ENCODE results near the gene GTF2B. TPM values are rescaled to one million over a fixed set of nuclear protein-coding genes. Genes with fewer than 3 reads are reported as not detected.
"Not testable (repeated sequence)": the region's sequence is repeated elsewhere in the genome, so short reads cannot be mapped to it uniquely, and the experiment has no call there.

Gene GTF2B
- total and polyA plus RNA-seq, 2 donors (not counting 1 experiment from before 2014, with no cell fraction given) = 29.2 to 32.0 TPM

DNA sequence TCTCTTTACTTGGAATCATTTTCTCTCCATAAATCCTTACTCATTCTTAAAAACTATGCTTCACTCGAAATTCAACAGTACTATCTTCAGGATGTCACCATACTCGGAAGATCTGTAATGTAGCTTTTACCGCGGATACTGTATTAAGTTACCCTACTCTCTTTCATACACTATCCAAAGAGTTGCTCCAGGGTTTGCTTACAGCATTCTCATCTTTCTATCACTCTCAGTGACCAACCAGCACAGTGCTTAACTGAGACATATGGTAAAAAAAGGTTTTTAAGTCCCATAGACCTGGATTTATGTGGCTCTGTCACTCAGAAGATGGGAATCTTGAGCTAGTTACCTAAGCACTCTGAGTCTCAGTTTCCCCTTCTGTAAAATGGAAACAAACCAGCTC, 15.8 kb downstream of the GTF2B start:
- H3K4me1 ChIP-seq (ENCODE audit: control insufficient read depth in 2 of 2, insufficient read depth in 2 of 2, low read length in 2 of 2) = no peaks in the 10 kb centered on the region
- DNase-seq (no peak), ATAC-seq (ENCODE audit: low read depth) (no peak)
- Mint-ChIP-seq H3K27me3 (no peaks in the 10 kb centered on the region), H3K9me3 (ENCODE audit: insufficient read depth) (no peaks in the 10 kb centered on the region), H3K27ac (no peak overlapping the region), H3K4me1 (peaks cover 19% of the 10 kb centered on the region), H3K4me3 (no peak overlapping the region)
- no peak overlapping the region for H3K4me3 ChIP-seq (ENCODE audit: control extremely low read depth in 1 of 5, extremely low read depth in 1 of 5, insufficient read depth in 1 of 5, low read depth in 2 of 5, low read length in 4 of 5)
- intact Hi-C loops (cut with micrococcal nuclease) = no loop called here
- H4K20me1 ChIP-seq (ENCODE audit: control insufficient read depth, insufficient read depth, low read length, poor library complexity, severe bottlenecking) = peaks cover 84% of the 10 kb centered on the region
- H3K4me2 ChIP-seq (replicated peaks; ENCODE audit: low read depth, low read length, poor library complexity, severe bottlenecking) = no peak overlapping the region
- ChIA-PET CTCF (interaction anchor here (1.0 to 7.4 kb wide), 7 partner anchors 9 to 219 kb away, joined by 3 to 148 read pairs (median 8); no protein-coding TSS in a partner anchor), POLR2A (no interaction called here)
- no peak overlapping the region for H3K27ac ChIP-seq (ENCODE audit: low read length in 2 of 2)
- H3K9me3 ChIP-seq (ENCODE audit: control extremely low read depth in 1 of 3, control insufficient read depth in 2 of 3, insufficient read depth in 1 of 3, low read length in 2 of 3) = no peaks in the 10 kb centered on the region
- no CpG with 5 or more reads among the region's 4 CpGs for WGBS (ENCODE audit: insufficient coverage)
- peaks cover 95% of the 10 kb centered on the region for H3K79me2 ChIP-seq (ENCODE audit: control insufficient read depth, insufficient read depth, low read length)
- H3K9ac ChIP-seq (ENCODE audit: low read length) = no peak overlapping the region
- peaks cover 5 to 9% of the 10 kb centered on the region in 2 experiments for H3K36me3 ChIP-seq (replicated peaks in 1 of 2; ENCODE audit: control extremely low read depth in 1 of 2, control insufficient read depth in 1 of 2, extremely low read depth in 1 of 2, insufficient read depth in 2 of 2, low read length in 1 of 2)
- H3K27me3 ChIP-seq (replicated peaks in 1 of 4; ENCODE audit: control extremely low read depth in 1 of 4, control insufficient read depth in 3 of 4, insufficient read depth in 4 of 4, low read length in 3 of 4) = no peaks in the 10 kb centered on the region
- no peak for TF ChIP-seq EZH2 (IDR thresholded peaks at IDR 0.05; ENCODE audit: borderline replicate concordance, insufficient read depth, low read depth, low read length, poor library complexity, severe bottlenecking)
- TF ChIP-seq, protein P1, sequence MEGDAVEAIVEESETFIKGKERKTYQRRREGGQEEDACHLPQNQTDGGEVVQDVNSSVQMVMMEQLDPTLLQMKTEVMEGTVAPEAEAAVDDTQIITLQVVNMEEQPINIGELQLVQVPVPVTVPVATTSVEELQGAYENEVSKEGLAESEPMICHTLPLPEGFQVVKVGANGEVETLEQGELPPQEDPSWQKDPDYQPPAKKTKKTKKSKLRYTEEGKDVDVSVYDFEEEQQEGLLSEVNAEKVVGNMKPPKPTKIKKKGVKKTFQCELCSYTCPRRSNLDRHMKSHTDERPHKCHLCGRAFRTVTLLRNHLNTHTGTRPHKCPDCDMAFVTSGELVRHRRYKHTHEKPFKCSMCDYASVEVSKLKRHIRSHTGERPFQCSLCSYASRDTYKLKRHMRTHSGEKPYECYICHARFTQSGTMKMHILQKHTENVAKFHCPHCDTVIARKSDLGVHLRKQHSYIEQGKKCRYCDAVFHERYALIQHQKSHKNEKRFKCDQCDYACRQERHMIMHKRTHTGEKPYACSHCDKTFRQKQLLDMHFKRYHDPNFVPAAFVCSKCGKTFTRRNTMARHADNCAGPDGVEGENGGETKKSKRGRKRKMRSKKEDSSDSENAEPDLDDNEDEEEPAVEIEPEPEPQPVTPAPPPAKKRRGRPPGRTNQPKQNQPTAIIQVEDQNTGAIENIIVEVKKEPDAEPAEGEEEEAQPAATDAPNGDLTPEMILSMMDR (IDR thresholded peaks at IDR 0.05) = no peak
- H2AFZ ChIP-seq (ENCODE audit: insufficient read depth, low read depth, low read length, poor library complexity, severe bottlenecking) = no peak overlapping the region

DNA sequence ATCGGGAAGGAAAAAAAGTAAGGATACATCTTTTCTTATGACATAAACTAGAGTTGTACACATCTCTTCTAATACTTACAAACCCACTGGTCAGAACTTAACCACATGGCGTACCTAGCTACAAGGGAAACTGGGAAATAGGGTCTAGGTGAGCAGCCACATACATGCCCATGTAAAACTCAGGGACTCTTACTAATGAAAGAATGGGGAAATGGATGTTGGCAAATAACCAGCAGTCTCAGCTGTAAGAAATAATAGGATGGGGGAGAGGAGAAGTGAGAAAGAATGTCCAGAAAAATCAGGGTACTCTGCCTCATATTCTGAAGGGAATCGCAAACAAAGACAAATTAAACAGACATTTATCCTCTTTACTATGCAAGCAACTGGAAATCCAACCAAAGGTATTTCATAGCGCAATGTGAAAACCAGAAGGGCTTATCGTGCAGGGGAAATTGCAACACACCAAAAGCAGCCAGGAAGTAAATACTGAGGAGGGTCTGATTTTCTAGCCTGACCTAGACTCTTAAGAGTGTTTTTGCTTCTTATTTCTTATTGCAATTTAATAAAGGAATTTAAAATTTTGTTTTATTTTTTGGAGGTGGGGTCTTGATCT, 17.5 kb downstream of the GTF2B start:
- Histone ChIP-seq H3K4me3 (ENCODE audit: control extremely low read depth in 1 of 5, extremely low read depth in 1 of 5, insufficient read depth in 1 of 5, low read depth in 2 of 5, low read length in 4 of 5) (no peak overlapping the region), H3K79me2 (ENCODE audit: control insufficient read depth, insufficient read depth, low read length) (peaks cover 98% of the 10 kb centered on the region), H3K27me3 (replicated peaks in 1 of 4; ENCODE audit: control extremely low read depth in 1 of 4, control insufficient read depth in 3 of 4, insufficient read depth in 4 of 4, low read length in 3 of 4) (no peaks in the 10 kb centered on the region), H3K9me3 (ENCODE audit: control extremely low read depth in 1 of 3, control insufficient read depth in 2 of 3, insufficient read depth in 1 of 3, low read length in 2 of 3) (no peaks in the 10 kb centered on the region), H3K4me1 (ENCODE audit: control insufficient read depth in 2 of 2, insufficient read depth in 2 of 2, low read length in 2 of 2) (no peaks in the 10 kb centered on the region), H4K20me1 (ENCODE audit: control insufficient read depth, insufficient read depth, low read length, poor library complexity, severe bottlenecking) (peaks cover 89% of the 10 kb centered on the region), H3K4me2 (replicated peaks; ENCODE audit: low read depth, low read length, poor library complexity, severe bottlenecking) (no peak overlapping the region), H2AFZ (ENCODE audit: insufficient read depth, low read depth, low read length, poor library complexity, severe bottlenecking) (no peak overlapping the region), H3K9ac (ENCODE audit: low read length) (no peak overlapping the region), H3K36me3 (replicated peaks in 1 of 2; ENCODE audit: control extremely low read depth in 1 of 2, control insufficient read depth in 1 of 2, extremely low read depth in 1 of 2, insufficient read depth in 2 of 2, low read length in 1 of 2) (peaks cover 4 to 14% of the 10 kb centered on the region in 2 experiments), H3K27ac (ENCODE audit: low read length in 2 of 2) (no peak overlapping the region)
- Mint-ChIP-seq H3K4me3 (no peak overlapping the region), H3K4me1 (peaks cover 21% of the 10 kb centered on the region), H3K27ac (no peak overlapping the region), H3K27me3 (no peaks in the 10 kb centered on the region), H3K9me3 (ENCODE audit: insufficient read depth) (no peaks in the 10 kb centered on the region)
- WGBS (ENCODE audit: insufficient coverage) = no CpG with 5 or more reads among the region's 5 CpGs
- TF ChIP-seq, protein P1 (IDR thresholded peaks at IDR 0.05) = no peak
- TF ChIP-seq EZH2 (IDR thresholded peaks at IDR 0.05; ENCODE audit: borderline replicate concordance, insufficient read depth, low read depth, low read length, poor library complexity, severe bottlenecking) = no peak
- ChIA-PET POLR2A (no interaction called here), CTCF (interaction anchor here (7.4 kb wide), 1 partner anchor 217 kb away, joined by 148 read pairs; no protein-coding TSS in a partner anchor)
- ATAC-seq (ENCODE audit: low read depth) (no peak), DNase-seq (no peak)
- intact Hi-C loops (cut with micrococcal nuclease) = no loop called here

DNA sequence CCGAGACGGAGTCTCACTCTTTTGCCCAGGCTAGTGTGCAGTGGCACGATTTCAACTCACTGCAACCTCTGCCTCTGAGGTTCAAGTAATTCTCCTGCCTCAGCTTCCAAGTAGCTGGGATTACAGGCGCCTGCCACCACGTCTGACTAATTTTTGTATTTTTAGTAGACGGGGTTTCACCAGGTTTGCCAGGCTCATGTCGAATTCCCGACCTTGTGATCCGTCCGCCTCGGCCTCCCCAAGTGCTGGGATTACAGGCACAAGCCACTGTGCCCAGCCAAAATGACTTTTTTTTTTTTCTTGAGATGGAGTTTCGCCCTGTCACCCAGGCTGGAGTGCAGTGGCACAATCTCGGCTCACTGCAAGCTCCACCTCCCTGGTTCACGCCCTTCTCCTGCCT, 21.7 kb downstream of the GTF2B start:
- H3K4me3 ChIP-seq (ENCODE audit: control extremely low read depth in 1 of 5, extremely low read depth in 1 of 5, insufficient read depth in 1 of 5, low read depth in 2 of 5, low read length in 4 of 5); H3K27ac Mint-ChIP-seq; DNase-seq; POLR2A ChIA-PET; H3K9ac ChIP-seq (ENCODE audit: low read length); H3K4me2 ChIP-seq (replicated peaks; ENCODE audit: low read depth, low read length, poor library complexity, severe bottlenecking); ATAC-seq (ENCODE audit: low read depth); H3K27ac ChIP-seq (ENCODE audit: low read length in 2 of 2); intact Hi-C loops (cut with micrococcal nuclease); H3K4me3 Mint-ChIP-seq; H3K27me3 Mint-ChIP-seq; H3K9me3 ChIP-seq (ENCODE audit: control extremely low read depth in 1 of 3, control insufficient read depth in 2 of 3, insufficient read depth in 1 of 3, low read length in 2 of 3); H3K4me1 ChIP-seq (ENCODE audit: control insufficient read depth in 2 of 2, insufficient read depth in 2 of 2, low read length in 2 of 2); H3K9me3 Mint-ChIP-seq (ENCODE audit: insufficient read depth); H3K27me3 ChIP-seq (replicated peaks in 1 of 4; ENCODE audit: control extremely low read depth in 1 of 4, control insufficient read depth in 3 of 4, insufficient read depth in 4 of 4, low read length in 3 of 4); H2AFZ ChIP-seq (ENCODE audit: insufficient read depth, low read depth, low read length, poor library complexity, severe bottlenecking): not testable (repeated sequence)
- H3K4me1 Mint-ChIP-seq = peaks cover 23% of the 10 kb centered on the region
- WGBS (ENCODE audit: insufficient coverage) = over 99% methylated on average over 12 of the region's 14 CpGs
- Histone ChIP-seq H3K36me3 (replicated peaks in 1 of 2; ENCODE audit: control extremely low read depth in 1 of 2, control insufficient read depth in 1 of 2, extremely low read depth in 1 of 2, insufficient read depth in 2 of 2, low read length in 1 of 2) (peaks cover 0 to 18% of the 10 kb centered on the region in 2 experiments), H3K79me2 (ENCODE audit: control insufficient read depth, insufficient read depth, low read length) (peaks cover 88% of the 10 kb centered on the region), H4K20me1 (ENCODE audit: control insufficient read depth, insufficient read depth, low read length, poor library complexity, severe bottlenecking) (peaks cover 89% of the 10 kb centered on the region)
- CTCF ChIA-PET = interaction anchor here (0.7 kb wide), 1 partner anchor 989 kb away, joined by 4 read pairs; no protein-coding TSS in a partner anchor
